Endothelial cell (in vitro differentiated cells): ENCODE results near the gene NDST1. TPM values are rescaled to one million over a fixed set of nuclear protein-coding genes. Genes with fewer than 3 reads are reported as not detected.
"Not testable (repeated sequence)": the region's sequence is repeated elsewhere in the genome, so short reads cannot be mapped to it uniquely, and the experiment has no call there.

Experiments used
- DNase-seq: peaks from one replicate; pipeline ENCODE4 v3.0.0; 2021; ENCODE audit warnings: low spot score
- H3K27ac Mint-ChIP-seq: one replicate; pipeline ENCODE4 v1.8.0; 2021; ENCODE audit warnings: mixed read lengths, inconsistent platforms; ENCODE audit not compliant: unreplicated experiment
- H3K27me3 Mint-ChIP-seq: one replicate; pipeline ENCODE4 v1.8.0; 2021; ENCODE audit warnings: mild to moderate bottlenecking, moderate library complexity, mixed read lengths, inconsistent platforms; ENCODE audit not compliant: unreplicated experiment
- H3K36me3 Mint-ChIP-seq: one replicate; pipeline ENCODE4 v1.8.0; 2021; ENCODE audit warnings: mild to moderate bottlenecking, low read depth, mixed read lengths, inconsistent platforms; ENCODE audit not compliant: unreplicated experiment
- H3K4me1 Mint-ChIP-seq: one replicate; pipeline ENCODE4 v1.8.0; 2021; ENCODE audit warnings: mild to moderate bottlenecking, mixed read lengths, inconsistent platforms; ENCODE audit not compliant: unreplicated experiment
- H3K4me3 Mint-ChIP-seq: one replicate; pipeline ENCODE4 v1.8.0; 2021; ENCODE audit warnings: mild to moderate bottlenecking, mixed read lengths, inconsistent platforms; ENCODE audit not compliant: unreplicated experiment
- H3K9me3 Mint-ChIP-seq: one replicate; pipeline ENCODE4 v1.8.0; 2021; ENCODE audit warnings: mixed read lengths, inconsistent platforms; ENCODE audit not compliant: unreplicated experiment
- CTCF ChIP-seq: fragments of 200-600 bp; sonication (generic); IDR thresholded peaks from one replicate; pipeline ENCODE4 v1.5.0; 2021; ENCODE audit warnings: antibody characterized with exemption; ENCODE audit not compliant: unreplicated experiment
- total RNA-seq: library from RNA; stranded (reverse); fragmentation: NEBNext Ultra II Directional; extraction: Animal tissue kit (Norgen Biotek cat#: 25700); gene quantifications from one replicate; pipeline ENCODE4 v1.2.1, GENCODE V29; 2021; ENCODE audit not compliant: unreplicated experiment

The NDST1 gene
- total RNA-seq, 1 donor from 2014 or later, result 178 TPM

- H3K27ac Mint-ChIP-seq, result peak overlapping the region; percentile 84
- no peak overlapping the region for H3K4me3 Mint-ChIP-seq
- TF ChIP-seq CTCF, result no peak
- peaks cover 44% of the 10 kb centered on the region for H3K4me1 Mint-ChIP-seq
- DNase-seq, result no peak
- H3K27me3 Mint-ChIP-seq, result peaks cover 4% of the 10 kb centered on the region
- H3K36me3 Mint-ChIP-seq, result no peaks in the 10 kb centered on the region
- no peaks in the 10 kb centered on the region for H3K9me3 Mint-ChIP-seq
Measured at GRCh38 chr5:150464554-150465012, 43.3 kb upstream of the NDST1 start.

GRCh38 chr5:150465927-150466326, 42.0 kb upstream of the NDST1 start:
- Mint-ChIP-seq H3K27me3 (peaks cover 4% of the 10 kb centered on the region), H3K27ac (peak overlapping the region; percentile 57), H3K36me3 (no peaks in the 10 kb centered on the region), H3K4me1 (peaks cover 36% of the 10 kb centered on the region), H3K9me3 (no peaks in the 10 kb centered on the region), H3K4me3 (no peak overlapping the region)
- no peak for TF ChIP-seq CTCF
- no peak for DNase-seq

GRCh38 chr5:150468206-150468605, 39.7 kb upstream of the NDST1 start:
- Mint-ChIP-seq H3K27ac (no peak overlapping the region), H3K9me3 (no peaks in the 10 kb centered on the region), H3K27me3 (peaks cover 4% of the 10 kb centered on the region), H3K4me1 (peaks cover 29% of the 10 kb centered on the region), H3K36me3 (no peaks in the 10 kb centered on the region), H3K4me3 (no peak overlapping the region)
- TF ChIP-seq CTCF, result no peak
- DNase-seq, result no peak

GRCh38 chr5:150469718-150470469, 38.0 kb upstream of the NDST1 start:
- H3K27me3 Mint-ChIP-seq, result peaks cover 6% of the 10 kb centered on the region
- H3K36me3 Mint-ChIP-seq, result no peaks in the 10 kb centered on the region
- H3K4me3 Mint-ChIP-seq, result no peak overlapping the region
- DNase-seq, result no peak
- H3K4me1 Mint-ChIP-seq, result peaks cover 23% of the 10 kb centered on the region
- H3K9me3 Mint-ChIP-seq, result no peaks in the 10 kb centered on the region
- TF ChIP-seq CTCF, result no peak
- H3K27ac Mint-ChIP-seq, result no peak overlapping the region

GRCh38 chr5:150473673-150474358, 34.1 kb upstream of the NDST1 start:
- Mint-ChIP-seq H3K9me3 (no peaks in the 10 kb centered on the region), H3K4me1 (peaks cover 16% of the 10 kb centered on the region), H3K27ac (no peak overlapping the region), H3K4me3 (no peak overlapping the region), H3K27me3 (peaks cover 5% of the 10 kb centered on the region), H3K36me3 (no peaks in the 10 kb centered on the region)
- TF ChIP-seq CTCF, result no peak
- DNase-seq, result no peak

GRCh38 chr5:150476568-150476967, 31.4 kb upstream of the NDST1 start:
- not testable (repeated sequence) for H3K27ac Mint-ChIP-seq, H3K9me3 Mint-ChIP-seq, DNase-seq, H3K4me3 Mint-ChIP-seq, H3K36me3 Mint-ChIP-seq, H3K27me3 Mint-ChIP-seq
- H3K4me1 Mint-ChIP-seq, result peaks cover 19% of the 10 kb centered on the region
